A673 (cell line): Measurements from ENCODE around the gene SURF1. TPM values are rescaled to one million over a fixed set of nuclear protein-coding genes. Genes with fewer than 3 reads are reported as not detected.
A peak's percentile ranks its signal among the peaks of the same experiment; 100 is the strongest.
"Not testable (repeated sequence)": the region's sequence is repeated elsewhere in the genome, so short reads cannot be mapped to it uniquely, and the experiment has no call there.

Source experiments
- BruUV-seq: library from RNA; stranded (reverse); fragments of 400-500 nt; replicated peaks from 2 replicates; lab custom pipeline; 2021; lab: Mats Ljungman, UMichigan
- CTCF ChIA-PET: fragments of 300-600 bp; sonication (Branson Sonifier 250); formaldehyde crosslinking; loops from one replicate; lab custom pipeline; 2022; ENCODE audit warnings: antibody characterized with exemption; lab: Charles Lee
- POLR2A ChIA-PET: fragments of 300-600 bp; sonication (Branson Sonifier 250); formaldehyde crosslinking; loops from one replicate; lab custom pipeline; 2022; ENCODE audit warnings: antibody characterized with exemption; ENCODE audit not compliant: low non-redundant PET; lab: Charles Lee
- DNase-seq: peaks from one replicate; pipeline ENCODE4 v3.0.0-alpha.2; 2015; ENCODE audit warnings: low spot score
- H3K27ac ChIP-seq: fragments of 200-600 bp; sonication (generic); 2 replicates; pipeline ENCODE4 v1.5.1; 2016; ENCODE audit warnings: mixed run types, low read depth, mild to moderate bottlenecking, mixed read lengths, antibody characterized with exemption, low read length; ENCODE audit not compliant: poor library complexity, severe bottlenecking
- H3K27me3 ChIP-seq: fragments of 200-600 bp; sonication (generic); replicated peaks from 2 replicates; pipeline ENCODE4 v1.6.1; 2017; ENCODE audit warnings: mixed run types, low read depth, mild to moderate bottlenecking, mixed read lengths, antibody characterized with exemption, low read length; ENCODE audit not compliant: insufficient read depth, poor library complexity
- H3K36me3 ChIP-seq: fragments of 200-600 bp; sonication (generic); 2 replicates; pipeline ENCODE4 v1.6.1; 2016; ENCODE audit warnings: mixed run types, mild to moderate bottlenecking, mixed read lengths, antibody characterized with exemption, low read length; ENCODE audit not compliant: insufficient read depth, poor library complexity, severe bottlenecking
- H3K4me1 ChIP-seq: fragments of 200-600 bp; sonication (generic); 2 replicates; pipeline ENCODE4 v1.6.1; 2017; ENCODE audit warnings: mixed run types, mild to moderate bottlenecking, mixed read lengths, antibody characterized with exemption, low read length; ENCODE audit not compliant: insufficient read depth, poor library complexity, severe bottlenecking
- H3K4me3 ChIP-seq: fragments of 200-600 bp; sonication (generic); 2 replicates; pipeline ENCODE4 v1.5.1; 2016; ENCODE audit warnings: low read depth, mixed run types, mild to moderate bottlenecking, mixed read lengths, low read length; ENCODE audit not compliant: poor library complexity, severe bottlenecking
- H3K9me3 ChIP-seq: fragments of 200-600 bp; sonication (generic); 2 replicates; pipeline ENCODE4 v1.6.1; 2016; ENCODE audit warnings: mixed run types, low read depth, mild to moderate bottlenecking, mixed read lengths, antibody characterized with exemption, low read length; ENCODE audit not compliant: poor library complexity, severe bottlenecking
- CTCF ChIP-seq: fragments of 300-800, 200-600 bp; sonication (generic); conservative IDR thresholded peaks from 2 replicates; pipeline ENCODE4 v1.5.1; 2017; ENCODE audit warnings: low read depth, mild to moderate bottlenecking, antibody characterized with exemption, low read length, moderate library complexity, mixed read lengths
- EZH2 ChIP-seq: fragments of 200-600 bp; sonication (generic); IDR thresholded peaks from 2 replicates; pipeline ENCODE4 v1.6.1; 2017; ENCODE audit warnings: borderline replicate concordance, low read depth, mild to moderate bottlenecking, mixed read lengths, antibody characterized with exemption, low read length; ENCODE audit not compliant: poor library complexity, severe bottlenecking
- intact Hi-C: fragments of 100-400 bp; cut with micrococcal nuclease; formaldehyde crosslinking; loops from one replicate; pipeline ENCODE4 v1.10.0; 2022; ENCODE audit not compliant: unreplicated experiment
- total RNA-seq: library from RNA; stranded (reverse); gene quantifications from 2 replicates; pipeline ENCODE4 v1.2.3, GENCODE V29; 2021

SURF1 gene
- total RNA-seq, 1 experiment from 2014 or later, result 41.6 TPM

GRCh38 chr9:133377721-133378216, 21.5 kb upstream of the SURF1 start:
- Histone ChIP-seq H3K27ac (no peak overlapping the region), H3K9me3 (no peaks in the 10 kb centered on the region), H3K4me1 (peaks cover 21% of the 10 kb centered on the region), H3K27me3 (no peaks in the 10 kb centered on the region), H3K36me3 (peaks cover 14% of the 10 kb centered on the region), H3K4me3 (no peak overlapping the region)
- peak; percentile 84 for DNase-seq
- no TSS peak for BruUV-seq
- no peak for TF ChIP-seq CTCF
- no peak for TF ChIP-seq EZH2
- ChIA-PET CTCF (no interaction called here), POLR2A (interaction anchor here (0.5 kb wide), 1 partner anchor 320 kb away, joined by 6 read pairs; no protein-coding TSS in a partner anchor)
- intact Hi-C loops, result no loop called here

- peak overlapping the region; percentile 97 for H3K4me3 ChIP-seq
- CTCF ChIA-PET, H3K27me3 ChIP-seq, intact Hi-C loops, DNase-seq, H3K27ac ChIP-seq, H3K9me3 ChIP-seq, POLR2A ChIA-PET, BruUV-seq: not testable (repeated sequence)
- H3K36me3 ChIP-seq, result peaks cover 19% of the 10 kb centered on the region
- peaks cover 21% of the 10 kb centered on the region for H3K4me1 ChIP-seq
Observed at GRCh38 chr9:133377280-133377679, 21.0 kb upstream of the SURF1 start.

GRCh38 chr9:133375724-133376654, 19.7 kb upstream of the SURF1 start, which contains the start of the genes STKLD1 and SURF4:
TSS of gene STKLD1 (plus strand) at chr9:133376366. CDS start at chr9:133376474, 108 bp downstream.
TSS of gene SURF4 (minus strand) at chr9:133376060. CDS start at chr9:133375969, 91 bp downstream.
- no peaks in the 10 kb centered on the region for H3K9me3 ChIP-seq
- BruUV-seq, result no TSS peak
- peak within 1 kb of the TSS; percentile 98 for H3K27ac ChIP-seq
- DNase-seq, result peak; percentile 97
- no peak for TF ChIP-seq EZH2
- TF ChIP-seq CTCF, result no peak
- H3K27me3 ChIP-seq, result no peaks in the 10 kb centered on the region
- H3K36me3 ChIP-seq, result peaks cover 26% of the 10 kb centered on the region
- H3K4me3 ChIP-seq, result peak within 1 kb of the TSS; percentile 97
- ChIA-PET CTCF (no interaction called here), POLR2A (interaction anchor here (0.7 kb wide), 1 partner anchor 28 kb away, joined by 3 read pairs; the partner anchor contains the start of genes MED22 and RPL7A)
- intact Hi-C loops, result no loop called here
- peaks cover 21% of the 10 kb centered on the region for H3K4me1 ChIP-seq
